HFFc6 (cell line): Measurements from ENCODE around the gene NYNRIN. TPM values are rescaled to one million over a fixed set of nuclear protein-coding genes. Genes with fewer than 3 reads are reported as not detected.
A peak's percentile ranks its signal among the peaks of the same experiment; 100 is the strongest.

ENCODE experiments used
- DNase-seq: peaks from one replicate; pipeline ENCODE4 v3.0.0-alpha.2; 2018
- H3K27ac Mint-ChIP-seq: 2 replicates; pipeline ENCODE4 v1.8.0; 2020; ENCODE audit warnings: mild to moderate bottlenecking, mixed read lengths
- H3K27me3 Mint-ChIP-seq: 2 replicates; pipeline ENCODE4 v1.8.0; 2021; ENCODE audit warnings: mild to moderate bottlenecking, moderate library complexity, mixed read lengths; ENCODE audit not compliant: insufficient read depth
- H3K36me3 Mint-ChIP-seq: 2 replicates; pipeline ENCODE4 v1.8.0; 2021; ENCODE audit warnings: low read depth, mixed read lengths
- H3K4me1 Mint-ChIP-seq: 2 replicates; pipeline ENCODE4 v1.8.0; 2020; ENCODE audit warnings: low read depth, mixed read lengths
- H3K4me3 Mint-ChIP-seq: 2 replicates; pipeline ENCODE4 v1.8.0; 2020; ENCODE audit warnings: mild to moderate bottlenecking, moderate library complexity, mixed read lengths
- H3K9me3 Mint-ChIP-seq: 2 replicates; pipeline ENCODE4 v1.8.0; 2020; ENCODE audit warnings: mild to moderate bottlenecking, mixed read lengths
- CTCF ChIP-seq: fragments of 200-600 bp; sonication (generic); IDR thresholded peaks from 2 replicates; pipeline ENCODE4 v1.5.0; 2021; ENCODE audit warnings: antibody characterized with exemption, mild to moderate bottlenecking
- total RNA-seq, 6 experiments: library from RNA; stranded (reverse); fragmentation: NEBNext Ultra II Directional; extraction: Animal tissue kit (Norgen Biotek cat#: 25700); gene quantifications; 2 replicates in 1 of 6; 3 replicates in 5 of 6; pipeline ENCODE4 v1.2.3, GENCODE V29; 2021

Gene NYNRIN
- total RNA-seq, 6 experiments from 2014 or later, result 3.9 to 6.3 (median 4.1) TPM

- Mint-ChIP-seq H3K4me3 (no peak overlapping the region), H3K27me3 (peaks cover 4% of the 10 kb centered on the region; the same call in 1 of the 2 replicates), H3K9me3 (no peaks in the 10 kb centered on the region), H3K27ac (no peak overlapping the region), H3K4me1 (peaks cover 60% of the 10 kb centered on the region), H3K36me3 (no peaks in the 10 kb centered on the region)
- TF ChIP-seq CTCF, result no peak
- no peak for DNase-seq
These were observed 35.4 kb upstream of the NYNRIN start for GRCh38 chr14:24363401-24363800.

GRCh38 chr14:24364841-24365240 is 34.0 kb upstream of the NYNRIN start:
- TF ChIP-seq CTCF, result no peak
- H3K36me3 Mint-ChIP-seq, result no peaks in the 10 kb centered on the region
- H3K27ac Mint-ChIP-seq, result peak overlapping the region; percentile 97
- peak overlapping the region; percentile 93 for H3K4me3 Mint-ChIP-seq
- H3K27me3 Mint-ChIP-seq, result peaks cover 4% of the 10 kb centered on the region; the same call in 1 of the 2 replicates
- no peaks in the 10 kb centered on the region for H3K9me3 Mint-ChIP-seq
- no peak for DNase-seq
- peaks cover 66% of the 10 kb centered on the region for H3K4me1 Mint-ChIP-seq

- Mint-ChIP-seq H3K4me1 (peaks cover 63% of the 10 kb centered on the region), H3K36me3 (no peaks in the 10 kb centered on the region), H3K4me3 (peak overlapping the region; percentile 93), H3K27ac (peak overlapping the region; percentile 97), H3K9me3 (no peaks in the 10 kb centered on the region), H3K27me3 (peaks cover 2% of the 10 kb centered on the region; the same call in 1 of the 2 replicates)
- TF ChIP-seq CTCF, result peak; percentile 89
- peak; percentile 85 for DNase-seq
These were observed 33.0 kb upstream of the NYNRIN start for GRCh38 chr14:24365600-24366412.

DNA sequence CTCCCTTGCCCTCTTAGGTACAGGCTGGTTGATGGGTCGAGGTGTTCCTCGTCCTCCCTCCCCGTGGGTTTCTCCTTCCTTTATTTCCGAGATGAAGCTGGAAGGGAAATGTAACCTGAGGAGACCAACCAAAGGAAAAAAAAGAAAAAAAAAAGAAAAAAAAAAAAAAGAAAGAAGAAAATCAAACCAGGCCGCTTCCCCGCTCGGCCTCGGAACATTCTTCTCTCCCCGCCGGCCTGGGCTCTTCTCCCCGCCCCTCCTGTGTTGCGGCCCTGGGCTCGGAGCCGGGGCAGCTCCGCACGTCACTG is 32.4 kb upstream of the NYNRIN start:
- no peaks in the 10 kb centered on the region for H3K9me3 Mint-ChIP-seq
- H3K4me1 Mint-ChIP-seq, result peaks cover 63% of the 10 kb centered on the region
- H3K4me3 Mint-ChIP-seq, result peak overlapping the region; percentile 93
- no peak for TF ChIP-seq CTCF
- no peaks in the 10 kb centered on the region for H3K36me3 Mint-ChIP-seq
- DNase-seq, result no peak
- H3K27me3 Mint-ChIP-seq, result peaks cover 2% of the 10 kb centered on the region; the same call in 1 of the 2 replicates
- peak overlapping the region; percentile 97 for H3K27ac Mint-ChIP-seq

- peaks cover under 1% of the 10 kb centered on the region; the same call in 1 of the 2 replicates for H3K36me3 Mint-ChIP-seq
- peak overlapping the region; percentile 93 for H3K4me3 Mint-ChIP-seq
- no peaks in the 10 kb centered on the region for H3K9me3 Mint-ChIP-seq
- peak overlapping the region; percentile 97 for H3K27ac Mint-ChIP-seq
- no peak for TF ChIP-seq CTCF
- peak; percentile 78 for DNase-seq
- peaks cover 2% of the 10 kb centered on the region; the same call in 1 of the 2 replicates for H3K27me3 Mint-ChIP-seq
- peaks cover 62% of the 10 kb centered on the region for H3K4me1 Mint-ChIP-seq
These were observed 31.9 kb upstream of the NYNRIN start for GRCh38 chr14:24366721-24367513.
